Fibroblast of lung (primary cell): ENCODE results near the gene CIDEB. TPM values are rescaled to one million over a fixed set of nuclear protein-coding genes. Genes with fewer than 3 reads are reported as not detected.
A peak's percentile ranks its signal among the peaks of the same experiment; 100 is the strongest.

ENCODE experiments used
- DNase-seq, 2 donors: peaks; one replicate each; pipeline versions ENCODE4 v3.0.0 to v3.0.0-alpha.2; 2010; ENCODE audit warnings: low read depth in 2 of 2
- H2AFZ ChIP-seq: 2 replicates; pipeline ENCODE4 v1.5.1; 2012; ENCODE audit warnings: low read length, control low read depth, inconsistent platforms
- H3K27ac ChIP-seq: 2 replicates; pipeline ENCODE4 v1.5.1; 2011; ENCODE audit warnings: low read length, control low read depth; ENCODE audit not compliant: insufficient read depth
- H3K27me3 ChIP-seq: 2 replicates; pipeline ENCODE4 v1.5.1; 2011; ENCODE audit warnings: mild to moderate bottlenecking, low read length; ENCODE audit not compliant: control insufficient read depth, insufficient read depth
- H3K36me3 ChIP-seq: 2 replicates; pipeline ENCODE4 v1.5.1; 2011; ENCODE audit warnings: low read length; ENCODE audit not compliant: control insufficient read depth, insufficient read depth
- H3K4me1 ChIP-seq: 2 replicates; pipeline ENCODE4 v1.5.1; 2011; ENCODE audit warnings: low read length; ENCODE audit not compliant: control insufficient read depth, insufficient read depth; ENCODE audit errors: extremely low read depth
- H3K4me2 ChIP-seq: 2 replicates; pipeline ENCODE4 v1.5.1; 2011; ENCODE audit warnings: low read length, control low read depth; ENCODE audit not compliant: insufficient read depth; ENCODE audit errors: extremely low read depth
- H3K4me3 ChIP-seq, 4 experiments: fragments of 200-600 bp in 1 of 4; sonication (generic) in 1 of 4; replicated peaks in 1 of 4; 2 replicates each; pipeline ENCODE4 v1.5.1; 2011 to 2016; ENCODE audit warnings: low read length in 4 of 4, low read depth in 3 of 4, mild to moderate bottlenecking in 3 of 4, control low read depth in 2 of 4, inconsistent platforms in 1 of 4, mixed read lengths in 1 of 4; ENCODE audit not compliant: insufficient read depth in 1 of 4; ENCODE audit errors: control extremely low read depth in 1 of 4
- H3K79me2 ChIP-seq: 2 replicates; pipeline ENCODE4 v1.5.1; 2012; ENCODE audit warnings: mild to moderate bottlenecking, low read length, inconsistent platforms; ENCODE audit not compliant: control insufficient read depth, insufficient read depth
- H3K9ac ChIP-seq: 2 replicates; pipeline ENCODE4 v1.5.1; 2011; ENCODE audit warnings: mild to moderate bottlenecking, low read length, control low read depth; ENCODE audit not compliant: insufficient read depth
- H3K9me3 ChIP-seq: 2 replicates; pipeline ENCODE4 v1.5.1; 2012; ENCODE audit warnings: low read depth, low read length; ENCODE audit not compliant: control insufficient read depth, insufficient read depth
- H4K20me1 ChIP-seq: 2 replicates; pipeline ENCODE4 v1.5.1; 2011; ENCODE audit warnings: low read length; ENCODE audit not compliant: control insufficient read depth, insufficient read depth; ENCODE audit errors: extremely low read depth
- CTCF ChIP-seq, 2 donors: IDR thresholded peaks in 1 of 2; conservative IDR thresholded peaks in 1 of 2; 1 replicate in 1 of 2; 2 replicates in 1 of 2; pipeline ENCODE4 v1.5.1; 2011 to 2012; ENCODE audit warnings: low read length in 2 of 2, control low read depth in 1 of 2, inconsistent platforms in 1 of 2, low read depth in 1 of 2, mild to moderate bottlenecking in 1 of 2
- EZH2 ChIP-seq: IDR thresholded peaks from 2 replicates; pipeline ENCODE4 v1.5.1; 2012; ENCODE audit warnings: low read length, control low read depth, mild to moderate bottlenecking; ENCODE audit errors: missing control alignments
- polyA plus RNA-seq, 2 donors: library from polyadenylated mRNA; depleted of rRNA in 1 of 2; stranded (reverse) in 1 of 2; unstranded in 1 of 2; fragments of >200 nt; gene quantifications; 2 replicates each; pipeline ENCODE4 v1.2.1, GENCODE V29; 2011 to 2012; ENCODE audit warnings: missing spikeins in 1 of 2
- total RNA-seq: library from RNA; depleted of rRNA; stranded (reverse); fragments of >200 nt; gene quantifications from 2 replicates; pipeline ENCODE4 v1.2.1, GENCODE V29; 2014

Gene CIDEB
- total and polyA plus RNA-seq, 2 donors (not counting 1 experiment from before 2014, with no cell fraction given): 0.33 to 0.42 TPM

DNA sequence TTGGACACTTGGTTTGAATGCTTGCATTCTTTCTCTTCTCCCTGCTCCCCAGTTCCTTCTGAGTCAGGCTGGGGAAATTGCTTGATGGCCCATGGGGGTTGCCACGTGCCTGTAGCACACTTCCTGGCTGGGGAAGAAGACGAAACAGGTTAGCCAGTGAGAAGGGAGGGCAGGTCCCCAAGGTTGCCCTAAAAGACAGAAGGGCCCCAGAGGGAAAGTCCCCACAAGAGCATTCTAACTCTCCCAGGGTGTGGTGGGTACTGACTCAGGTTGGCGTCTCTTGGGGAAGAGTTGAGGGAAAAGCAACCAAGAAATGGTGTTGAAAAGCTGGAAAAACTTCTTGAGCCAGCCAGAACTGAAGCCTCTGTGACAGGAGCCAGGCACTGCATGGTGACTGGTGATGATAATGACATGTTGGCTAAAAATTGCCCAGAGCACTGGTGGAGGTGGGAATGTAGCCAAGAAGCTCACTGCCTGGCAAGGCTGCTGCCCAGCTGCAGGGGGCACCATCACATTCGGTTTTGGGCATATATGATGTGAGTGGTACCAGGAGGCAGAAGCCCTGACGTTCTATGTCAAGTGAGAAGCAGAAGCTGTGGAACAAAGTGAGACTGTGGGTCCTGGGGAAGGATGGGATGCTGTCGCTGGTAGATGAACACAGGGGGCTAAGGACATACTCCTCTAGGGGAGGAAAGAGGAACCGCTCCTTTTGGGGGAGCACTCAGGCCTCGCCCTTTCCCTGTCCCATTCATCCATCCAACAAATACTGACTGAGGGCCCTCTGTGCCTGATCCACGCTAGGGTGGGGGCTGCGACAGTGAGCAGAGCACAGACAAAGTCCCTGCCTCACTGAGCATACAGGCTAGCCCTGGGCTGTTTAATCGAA lies 28.2 kb downstream of the CIDEB start:
- Histone ChIP-seq H3K79me2 (no peaks in the 10 kb centered on the region), H3K4me2 (no peak overlapping the region), H4K20me1 (no peaks in the 10 kb centered on the region), H2AFZ (no peak overlapping the region), H3K27ac (no peak overlapping the region), H3K36me3 (no peaks in the 10 kb centered on the region), H3K9ac (no peak overlapping the region), H3K27me3 (no peaks in the 10 kb centered on the region), H3K4me3 (no peak overlapping the region), H3K4me1 (no peaks in the 10 kb centered on the region), H3K9me3 (no peaks in the 10 kb centered on the region)
- peak in 1 of 2 donors; percentile 7 for TF ChIP-seq CTCF (conservative IDR thresholded peaks at IDR 0.05 in 1 of 2, IDR thresholded peaks at IDR 0.05 in 1 of 2; ENCODE audit: low read depth in 1 of 2, low read length in 2 of 2)
- no peak for TF ChIP-seq EZH2
- no peak for DNase-seq

- no peak for DNase-seq
- no peak for TF ChIP-seq EZH2
- TF ChIP-seq CTCF (conservative IDR thresholded peaks at IDR 0.05 in 1 of 2, IDR thresholded peaks at IDR 0.05 in 1 of 2; ENCODE audit: low read depth in 1 of 2, low read length in 2 of 2): no peak
- H3K79me2 ChIP-seq: no peaks in the 10 kb centered on the region
- no peak overlapping the region for H2AFZ ChIP-seq
- H3K36me3 ChIP-seq: no peaks in the 10 kb centered on the region
- H3K4me3 ChIP-seq: no peak overlapping the region
- H3K9ac ChIP-seq: no peak overlapping the region
- no peak overlapping the region for H3K27ac ChIP-seq
- no peaks in the 10 kb centered on the region for H3K9me3 ChIP-seq
- H3K4me1 ChIP-seq: no peaks in the 10 kb centered on the region
- H3K27me3 ChIP-seq: no peaks in the 10 kb centered on the region
- no peaks in the 10 kb centered on the region for H4K20me1 ChIP-seq
- H3K4me2 ChIP-seq: no peak overlapping the region
These were observed 29.4 kb downstream of the CIDEB start for GRCh38 chr14:24278424-24278823.

DNA sequence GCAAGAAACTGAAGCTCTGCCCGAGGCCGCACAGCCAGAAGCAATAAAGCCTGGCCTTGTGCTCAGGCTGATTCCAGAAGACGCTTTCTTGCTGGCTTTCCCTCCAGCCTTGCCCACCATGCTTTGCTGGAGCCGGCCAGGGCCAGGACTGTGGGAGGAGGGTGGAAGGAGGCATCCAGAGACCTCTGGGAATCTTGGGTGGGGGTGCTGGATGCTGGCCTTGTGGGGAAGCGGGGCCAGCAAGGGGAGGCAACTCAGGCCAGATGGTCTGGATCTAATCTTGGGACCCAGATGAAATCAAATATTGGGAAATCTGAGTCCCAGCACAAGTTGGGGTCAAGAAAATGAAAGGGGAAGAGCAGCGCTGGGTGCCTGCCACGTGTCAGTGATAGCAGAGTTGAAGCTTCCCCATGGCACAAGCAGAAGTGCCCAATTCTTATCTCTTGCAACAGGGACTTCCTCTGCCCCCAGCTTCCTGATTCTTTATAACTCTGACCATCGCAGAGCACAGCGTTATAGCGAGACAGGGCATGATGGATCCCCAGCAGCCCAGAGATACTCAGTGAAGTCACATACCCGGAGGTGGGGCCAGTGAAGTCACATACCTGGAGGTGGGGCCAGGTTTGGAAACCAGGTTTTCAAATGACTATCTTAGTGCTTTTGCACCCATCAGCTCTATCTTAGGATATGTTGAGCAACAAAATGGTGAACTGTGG lies 30.0 kb downstream of the CIDEB start:
- Histone ChIP-seq H3K27me3 (no peaks in the 10 kb centered on the region), H3K4me2 (no peak overlapping the region)
- DNase-seq: no peak

More for the DNA sequence above, 30.0 kb downstream of the CIDEB start:
- no peaks in the 10 kb centered on the region for H4K20me1 ChIP-seq
- no peak for TF ChIP-seq EZH2
- TF ChIP-seq CTCF (conservative IDR thresholded peaks at IDR 0.05 in 1 of 2, IDR thresholded peaks at IDR 0.05 in 1 of 2; ENCODE audit: low read depth in 1 of 2, low read length in 2 of 2): no peak
- no peaks in the 10 kb centered on the region for H3K4me1 ChIP-seq
- H3K36me3 ChIP-seq: no peaks in the 10 kb centered on the region
- no peaks in the 10 kb centered on the region for H3K79me2 ChIP-seq
- no peak overlapping the region for H2AFZ ChIP-seq
- H3K27ac ChIP-seq: no peak overlapping the region
- no peak overlapping the region for H3K4me3 ChIP-seq
- H3K9me3 ChIP-seq: no peaks in the 10 kb centered on the region
- no peak overlapping the region for H3K9ac ChIP-seq
